ENCODE measurements around the gene TEX261. TPM values are rescaled to one million over a fixed set of nuclear protein-coding genes. Genes with fewer than 3 reads are reported as not detected.
A peak's percentile ranks its signal among the peaks of the same experiment; 100 is the strongest.

TEX261 gene
- total RNA-seq, 1 donor from 2014 or later = 54.1 TPM

- Mint-ChIP-seq H3K36me3 (ENCODE audit: low read depth) (no peaks in the 10 kb centered on the region), H3K4me1 (no peaks in the 10 kb centered on the region), H3K27me3 (peaks cover 21% of the 10 kb centered on the region), H3K4me3 (no peak overlapping the region), H3K27ac (peak overlapping the region; percentile 59), H3K9me3 (no peaks in the 10 kb centered on the region)
- intact Hi-C loops (cut with micrococcal nuclease) = no loop called here
- ChIA-PET POLR2A (no interaction called here), CTCF (no interaction called here)
- no peak for TF ChIP-seq CTCF (IDR thresholded peaks at IDR 0.05)
- no peak for DNase-seq
- ATAC-seq (ENCODE audit: low read depth) = no peak
Observed at GRCh38 chr2:70939839-70940580, 54.7 kb downstream of the TEX261 start.

GRCh38 chr2:70939001-70939838, 55.5 kb downstream of the TEX261 start:
- Mint-ChIP-seq H3K36me3 (ENCODE audit: low read depth) (no peaks in the 10 kb centered on the region), H3K4me1 (no peaks in the 10 kb centered on the region), H3K4me3 (no peak overlapping the region), H3K27ac (no peak overlapping the region), H3K27me3 (peaks cover 21% of the 10 kb centered on the region), H3K9me3 (no peaks in the 10 kb centered on the region)
- CTCF ChIA-PET = no interaction called here
- intact Hi-C loops (cut with micrococcal nuclease) = no loop called here
- no peak for TF ChIP-seq CTCF (IDR thresholded peaks at IDR 0.05)
- DNase-seq = no peak
- ATAC-seq (ENCODE audit: low read depth) = no peak
- POLR2A ChIA-PET = no interaction called here

GRCh38 chr2:70938586-70938950, 56.1 kb downstream of the TEX261 start:
- Mint-ChIP-seq H3K27me3 (peaks cover 19% of the 10 kb centered on the region), H3K9me3 (no peaks in the 10 kb centered on the region), H3K4me1 (no peaks in the 10 kb centered on the region), H3K4me3 (no peak overlapping the region), H3K27ac (no peak overlapping the region), H3K36me3 (ENCODE audit: low read depth) (no peaks in the 10 kb centered on the region)
- ChIA-PET POLR2A (no interaction called here), CTCF (no interaction called here)
- TF ChIP-seq CTCF (IDR thresholded peaks at IDR 0.05) = no peak
- no peak for DNase-seq
- no peak for ATAC-seq (ENCODE audit: low read depth)
- intact Hi-C loops (cut with micrococcal nuclease) = no loop called here

- DNase-seq = no peak
- no peak for TF ChIP-seq CTCF (IDR thresholded peaks at IDR 0.05)
- no peak overlapping the region for H3K27ac Mint-ChIP-seq
- H3K4me1 Mint-ChIP-seq = no peaks in the 10 kb centered on the region
- ATAC-seq (ENCODE audit: low read depth) = no peak
- H3K9me3 Mint-ChIP-seq = no peaks in the 10 kb centered on the region
- ChIA-PET CTCF (interaction anchor here (1.4 kb wide), 1 partner anchor 8 kb away, joined by 3 read pairs; no protein-coding TSS in a partner anchor), POLR2A (no interaction called here)
- intact Hi-C loops (cut with micrococcal nuclease) = no loop called here
- peaks cover 19% of the 10 kb centered on the region for H3K27me3 Mint-ChIP-seq
- no peak overlapping the region for H3K4me3 Mint-ChIP-seq
- H3K36me3 Mint-ChIP-seq (ENCODE audit: low read depth) = no peaks in the 10 kb centered on the region
Observed at GRCh38 chr2:70937866-70938585, 56.6 kb downstream of the TEX261 start.

All from activated B cell treated with CpG ODN at 0.5 μM for 24 hours (primary cell).